ENCODE results near the gene UBE2G1.

DNA sequence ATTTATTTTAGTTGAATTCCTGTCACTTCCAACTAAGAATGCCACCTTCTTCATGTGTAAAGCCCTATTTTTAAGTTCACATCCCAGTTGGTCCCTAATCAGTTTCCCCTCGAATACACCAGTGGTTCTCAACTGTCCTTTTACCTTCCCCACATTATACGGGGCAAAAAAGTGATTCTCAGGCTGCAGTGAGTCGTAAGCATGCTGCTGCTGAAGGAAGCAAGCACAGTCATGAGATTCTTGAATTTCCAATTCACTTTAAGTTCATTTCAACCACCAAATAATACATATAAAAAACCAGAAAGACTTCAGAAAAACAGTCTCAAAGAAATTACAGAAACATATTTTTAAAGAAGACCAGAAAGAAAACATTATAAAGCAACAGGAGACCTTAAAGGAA, 47.9 kb downstream of the UBE2G1 start:
- TF ChIP-seq, protein P1, sequence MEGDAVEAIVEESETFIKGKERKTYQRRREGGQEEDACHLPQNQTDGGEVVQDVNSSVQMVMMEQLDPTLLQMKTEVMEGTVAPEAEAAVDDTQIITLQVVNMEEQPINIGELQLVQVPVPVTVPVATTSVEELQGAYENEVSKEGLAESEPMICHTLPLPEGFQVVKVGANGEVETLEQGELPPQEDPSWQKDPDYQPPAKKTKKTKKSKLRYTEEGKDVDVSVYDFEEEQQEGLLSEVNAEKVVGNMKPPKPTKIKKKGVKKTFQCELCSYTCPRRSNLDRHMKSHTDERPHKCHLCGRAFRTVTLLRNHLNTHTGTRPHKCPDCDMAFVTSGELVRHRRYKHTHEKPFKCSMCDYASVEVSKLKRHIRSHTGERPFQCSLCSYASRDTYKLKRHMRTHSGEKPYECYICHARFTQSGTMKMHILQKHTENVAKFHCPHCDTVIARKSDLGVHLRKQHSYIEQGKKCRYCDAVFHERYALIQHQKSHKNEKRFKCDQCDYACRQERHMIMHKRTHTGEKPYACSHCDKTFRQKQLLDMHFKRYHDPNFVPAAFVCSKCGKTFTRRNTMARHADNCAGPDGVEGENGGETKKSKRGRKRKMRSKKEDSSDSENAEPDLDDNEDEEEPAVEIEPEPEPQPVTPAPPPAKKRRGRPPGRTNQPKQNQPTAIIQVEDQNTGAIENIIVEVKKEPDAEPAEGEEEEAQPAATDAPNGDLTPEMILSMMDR (IDR thresholded peaks at IDR 0.05; ENCODE audit: insufficient read depth, low read length, poor library complexity, severe bottlenecking): no peak
- no peak for TF ChIP-seq EZH2phosphoT487 (conservative IDR thresholded peaks at IDR 0.05; ENCODE audit: low read length)

Data from SU-DHL-6 (cell line).